Measurements from ENCODE around the gene PPM1B. TPM values are rescaled to one million over a fixed set of nuclear protein-coding genes. Genes with fewer than 3 reads are reported as not detected.
"Not testable (repeated sequence)": the region's sequence is repeated elsewhere in the genome, so short reads cannot be mapped to it uniquely, and the experiment has no call there.

Gene PPM1B
- total and polyA plus RNA-seq, 7 experiments from 2014 or later: 46.0 to 89.5 (median 74.7) TPM

- H3K27ac ChIP-seq (ENCODE audit: low read depth, low read length): no peak overlapping the region
- H3K9me3 Mint-ChIP-seq: no peaks in the 10 kb centered on the region
- H3K27me3 ChIP-seq (ENCODE audit: control insufficient read depth in 2 of 2, insufficient read depth in 2 of 2, low read length in 2 of 2): no peaks in the 10 kb centered on the region
- H3K27ac Mint-ChIP-seq: peak overlapping the region in 1 of 9 donors; percentile 53
- no peaks in the 10 kb centered on the region for H3K9me3 ChIP-seq (ENCODE audit: control insufficient read depth in 2 of 3, low read length in 3 of 3)
- no peak overlapping the region for H3K4me3 ChIP-seq (ENCODE audit: low read length)
- POLR2A ChIA-PET: interaction anchor here (0.8 to 1.4 kb wide), 2 partner anchors 46 to 117 kb away, joined by 4 to 7 read pairs; partner anchors contain the start of gene CAMKMT
- H3K36me3 ChIP-seq (ENCODE audit: control insufficient read depth in 2 of 3, insufficient read depth in 3 of 3, low read length in 3 of 3): no peaks in the 10 kb centered on the region
- intact Hi-C loops (cut with micrococcal nuclease): loop anchor here (2.0 kb wide), 3 partner anchors 46 to 158 kb away; partner anchors contain the start of gene PPM1B (in 1 of the 2)
- peaks cover 6 to 9% of the 10 kb centered on the region in 2 donors for H3K4me1 ChIP-seq (ENCODE audit: control insufficient read depth in 2 of 2, insufficient read depth in 2 of 2, low read length in 2 of 2)
- no peak for ATAC-seq
- no peaks in the 10 kb centered on the region for H3K36me3 Mint-ChIP-seq
- CTCF ChIA-PET: interaction anchor here (0.6 to 1.5 kb wide), 8 partner anchors 8 to 118 kb away, joined by 3 to 5 read pairs (median 4); partner anchors contain the start of gene CAMKMT
- peaks cover 0 to 7% (median 0%) of the 10 kb centered on the region in 5 donors for H3K27me3 Mint-ChIP-seq
- DNase-seq: no peak
- H3K4me1 Mint-ChIP-seq: peaks cover 7 to 33% (median 27%) of the 10 kb centered on the region in 7 donors
- H3K4me3 Mint-ChIP-seq: peak overlapping the region in 6 of 10 donors; percentile 4 to 91 (median 68)
Observed at GRCh38 chr2:44245083-44245861, 76.6 kb downstream of the PPM1B start.

- no peak for DNase-seq
- Histone ChIP-seq H3K36me3 (ENCODE audit: control insufficient read depth in 2 of 3, insufficient read depth in 3 of 3, low read length in 3 of 3) (no peaks in the 10 kb centered on the region), H3K4me1 (ENCODE audit: control insufficient read depth in 2 of 2, insufficient read depth in 2 of 2, low read length in 2 of 2) (peaks cover 6 to 9% of the 10 kb centered on the region in 2 donors), H3K27me3 (ENCODE audit: control insufficient read depth in 2 of 2, insufficient read depth in 2 of 2, low read length in 2 of 2) (no peaks in the 10 kb centered on the region), H3K27ac (ENCODE audit: low read depth, low read length) (no peak overlapping the region), H3K4me3 (ENCODE audit: low read length) (no peak overlapping the region), H3K9me3 (ENCODE audit: control insufficient read depth in 2 of 3, low read length in 3 of 3) (no peaks in the 10 kb centered on the region)
- ChIA-PET POLR2A (interaction anchor here (0.6 to 1.4 kb wide), 3 partner anchors 34 to 116 kb away, joined by 3 to 4 read pairs (median 4); partner anchors contain the start of gene CAMKMT), CTCF (interaction anchor here (0.8 to 1.1 kb wide), 3 partner anchors 9 to 142 kb away, joined by 3 to 5 read pairs (median 4); no protein-coding TSS in a partner anchor)
- intact Hi-C loops (cut with micrococcal nuclease): no loop called here
- peaks cover 0 to 2% (median 0%) of the 10 kb centered on the region in 11 donors for H3K9me3 Mint-ChIP-seq
- H3K27me3 Mint-ChIP-seq: peaks cover 0 to 7% (median 0%) of the 10 kb centered on the region in 5 donors
- peak overlapping the region in 1 of 9 donors; percentile 15 for H3K27ac Mint-ChIP-seq
- H3K4me1 Mint-ChIP-seq: peaks cover 7 to 32% (median 27%) of the 10 kb centered on the region in 7 donors
- H3K4me3 Mint-ChIP-seq: peak overlapping the region in 1 of 10 donors; percentile 76
- no peak for ATAC-seq
- H3K36me3 Mint-ChIP-seq: no peaks in the 10 kb centered on the region
Observed at GRCh38 chr2:44246436-44246835, 77.8 kb downstream of the PPM1B start.

GRCh38 chr2:44246840-44247369 lies 78.2 kb downstream of the PPM1B start:
- no peak overlapping the region for H3K27ac ChIP-seq (ENCODE audit: low read depth, low read length)
- CTCF ChIA-PET: interaction anchor here (0.8 to 1.1 kb wide), 2 partner anchors 10 to 141 kb away, joined by 3 to 4 read pairs; no protein-coding TSS in a partner anchor
- H3K36me3 ChIP-seq (ENCODE audit: control insufficient read depth in 2 of 3, insufficient read depth in 3 of 3, low read length in 3 of 3): no peaks in the 10 kb centered on the region
- Mint-ChIP-seq H3K4me1 (peaks cover 7 to 32% (median 27%) of the 10 kb centered on the region in 7 donors), H3K27ac (peak overlapping the region in 1 of 9 donors; percentile 48), H3K27me3 (peaks cover 0 to 7% (median 0%) of the 10 kb centered on the region in 5 donors), H3K9me3 (peaks cover 0 to 6% (median 0%) of the 10 kb centered on the region in 11 donors), H3K4me3 (no peak overlapping the region), H3K36me3 (no peaks in the 10 kb centered on the region)
- no peak for ATAC-seq
- no peak overlapping the region for H3K4me3 ChIP-seq (ENCODE audit: low read length)
- no peak for DNase-seq
- intact Hi-C loops (cut with micrococcal nuclease): no loop called here
- POLR2A ChIA-PET: interaction anchor here (0.6 to 1.3 kb wide), 2 partner anchors 34 to 77 kb away, joined by 3 to 4 read pairs; no protein-coding TSS in a partner anchor
- no peaks in the 10 kb centered on the region for H3K9me3 ChIP-seq (ENCODE audit: control insufficient read depth in 2 of 3, low read length in 3 of 3)
- H3K27me3 ChIP-seq (ENCODE audit: control insufficient read depth in 2 of 2, insufficient read depth in 2 of 2, low read length in 2 of 2): no peaks in the 10 kb centered on the region
- peaks cover 6 to 9% of the 10 kb centered on the region in 2 donors for H3K4me1 ChIP-seq (ENCODE audit: control insufficient read depth in 2 of 2, insufficient read depth in 2 of 2, low read length in 2 of 2)

GRCh38 chr2:44247924-44248323 lies 79.2 kb downstream of the PPM1B start:
- CTCF ChIA-PET: no interaction called here
- H3K27ac ChIP-seq (ENCODE audit: low read depth, low read length): no peak overlapping the region
- no peaks in the 10 kb centered on the region for H3K36me3 ChIP-seq (ENCODE audit: control insufficient read depth in 2 of 3, insufficient read depth in 3 of 3, low read length in 3 of 3)
- peaks cover 6 to 9% of the 10 kb centered on the region in 2 donors for H3K4me1 ChIP-seq (ENCODE audit: control insufficient read depth in 2 of 2, insufficient read depth in 2 of 2, low read length in 2 of 2)
- peaks cover 7 to 32% (median 27%) of the 10 kb centered on the region in 7 donors for H3K4me1 Mint-ChIP-seq
- peaks cover 0 to 5% (median 0%) of the 10 kb centered on the region in 5 donors for H3K27me3 Mint-ChIP-seq
- DNase-seq (no peak), ATAC-seq (no peak)
- no peaks in the 10 kb centered on the region for H3K27me3 ChIP-seq (ENCODE audit: control insufficient read depth in 2 of 2, insufficient read depth in 2 of 2, low read length in 2 of 2)
- POLR2A ChIA-PET: interaction anchor here (0.5 to 0.6 kb wide), 2 partner anchors 50 to 55 kb away, joined by 3 to 4 read pairs; no protein-coding TSS in a partner anchor
- H3K27ac Mint-ChIP-seq: no peak overlapping the region
- H3K9me3 Mint-ChIP-seq: peaks cover 0 to 14% (median 3%) of the 10 kb centered on the region in 11 donors
- no peak overlapping the region for H3K4me3 Mint-ChIP-seq
- intact Hi-C loops (cut with micrococcal nuclease): no loop called here
- peaks cover 0 to 8% (median 1%) of the 10 kb centered on the region in 5 donors for H3K36me3 Mint-ChIP-seq
- H3K4me3 ChIP-seq (ENCODE audit: low read length): no peak overlapping the region
- H3K9me3 ChIP-seq (ENCODE audit: control insufficient read depth in 2 of 3, low read length in 3 of 3): no peaks in the 10 kb centered on the region

GRCh38 chr2:44249269-44249668 lies 80.6 kb downstream of the PPM1B start:
- CTCF ChIA-PET: interaction anchor here (0.6 to 0.7 kb wide), 2 partner anchors 112 to 130 kb away, joined by 5 to 6 read pairs; partner anchors contain the start of gene PREPL
- H3K4me3 Mint-ChIP-seq; intact Hi-C loops (cut with micrococcal nuclease); H3K4me1 ChIP-seq (ENCODE audit: control insufficient read depth in 2 of 2, insufficient read depth in 2 of 2, low read length in 2 of 2); H3K27ac ChIP-seq (ENCODE audit: low read depth, low read length); H3K27ac Mint-ChIP-seq; H3K9me3 ChIP-seq (ENCODE audit: control insufficient read depth in 2 of 3, low read length in 3 of 3); POLR2A ChIA-PET; DNase-seq; H3K36me3 ChIP-seq (ENCODE audit: control insufficient read depth in 2 of 3, insufficient read depth in 3 of 3, low read length in 3 of 3); H3K27me3 ChIP-seq (ENCODE audit: control insufficient read depth in 2 of 2, insufficient read depth in 2 of 2, low read length in 2 of 2); H3K36me3 Mint-ChIP-seq; H3K4me3 ChIP-seq (ENCODE audit: low read length); ATAC-seq: not testable (repeated sequence)
- Mint-ChIP-seq H3K4me1 (peaks cover 3 to 25% (median 21%) of the 10 kb centered on the region in 7 donors), H3K9me3 (peaks cover 0 to 17% (median 3%) of the 10 kb centered on the region in 11 donors), H3K27me3 (peaks cover 0 to 10% (median 4%) of the 10 kb centered on the region in 5 donors)

GRCh38 chr2:44250376-44250775 lies 81.7 kb downstream of the PPM1B start:
- DNase-seq: no peak
- no peaks in the 10 kb centered on the region for H3K27me3 ChIP-seq (ENCODE audit: control insufficient read depth in 2 of 2, insufficient read depth in 2 of 2, low read length in 2 of 2)
- CTCF ChIA-PET: no interaction called here

More at GRCh38 chr2:44250376-44250775, 81.7 kb downstream of the PPM1B start:
- Histone ChIP-seq H3K4me1 (ENCODE audit: control insufficient read depth in 2 of 2, insufficient read depth in 2 of 2, low read length in 2 of 2) (peaks cover 0 to 2% of the 10 kb centered on the region in 2 donors), H3K27ac (ENCODE audit: low read depth, low read length) (no peak overlapping the region), H3K4me3 (ENCODE audit: low read length) (no peak overlapping the region), H3K9me3 (ENCODE audit: control insufficient read depth in 2 of 3, low read length in 3 of 3) (no peaks in the 10 kb centered on the region), H3K36me3 (ENCODE audit: control insufficient read depth in 2 of 3, insufficient read depth in 3 of 3, low read length in 3 of 3) (no peaks in the 10 kb centered on the region)
- H3K9me3 Mint-ChIP-seq: peaks cover 0 to 17% (median 3%) of the 10 kb centered on the region in 11 donors
- intact Hi-C loops (cut with micrococcal nuclease): no loop called here
- peaks cover 0 to 10% (median 2%) of the 10 kb centered on the region in 5 donors for H3K27me3 Mint-ChIP-seq
- no peak overlapping the region for H3K27ac Mint-ChIP-seq
- H3K4me1 Mint-ChIP-seq: peaks cover 0 to 15% (median 11%) of the 10 kb centered on the region in 7 donors
- H3K36me3 Mint-ChIP-seq: peaks cover 0 to 9% (median 1%) of the 10 kb centered on the region in 5 donors
- ATAC-seq: no peak
- H3K4me3 Mint-ChIP-seq: peak overlapping the region in 1 of 10 donors; percentile 20
- POLR2A ChIA-PET: interaction anchor here (0.7 kb wide), 1 partner anchor 9 kb away, joined by 3 read pairs; no protein-coding TSS in a partner anchor
